Heart right ventricle (tissue), 16 donors: ENCODE measurements around the gene SARS1. TPM values are rescaled to one million over a fixed set of nuclear protein-coding genes. Genes with fewer than 3 reads are reported as not detected.

Experiments used
- ATAC-seq, 8 donors: fragments of 200-7000 bp; cut with Tn5 transposase; one replicate each; pipeline ENCODE4 v1.9.1; 2020; ENCODE audit warnings: mild to moderate bottlenecking in 8 of 8, moderate library complexity in 8 of 8, moderate number of reproducible peaks in 1 of 8
- DNase-seq, 2 donors: peaks; one replicate each; pipeline ENCODE4 v3.0.0-alpha.2; 2020
- H3K27ac ChIP-seq, 10 donors: fragments of 200-600 bp; sonication (generic) in 2 of 10; one replicate each; pipeline versions ENCODE4 v1.5.0 to v1.8.0; 2020 to 2022; ENCODE audit warnings: mild to moderate bottlenecking in 3 of 10
- H3K27me3 ChIP-seq, 7 donors: fragments of 200-600 bp; one replicate each; pipeline ENCODE4 v1.8.0; 2021 to 2022; ENCODE audit warnings: mild to moderate bottlenecking in 2 of 7
- H3K36me3 ChIP-seq, 9 donors: fragments of 200-600 bp; sonication (generic) in 1 of 9; one replicate each; pipeline versions ENCODE4 v1.5.0 to v1.8.0; 2020 to 2022; ENCODE audit warnings: mild to moderate bottlenecking in 2 of 9
- H3K4me1 ChIP-seq, 9 donors: fragments of 200-600 bp; sonication (generic) in 1 of 9; one replicate each; pipeline versions ENCODE4 v1.5.0 to v1.8.0; 2020 to 2022; ENCODE audit warnings: mild to moderate bottlenecking in 4 of 9
- H3K4me3 ChIP-seq, 10 donors: fragments of 200-600 bp; sonication (generic) in 2 of 10; one replicate each; pipeline versions ENCODE4 v1.5.0 to v1.8.0; 2020 to 2022; ENCODE audit warnings: mild to moderate bottlenecking in 7 of 10, moderate library complexity in 2 of 10
- H3K9me3 ChIP-seq, 11 donors: fragments of 200-600 bp in 10 of 11; sonication (generic) in 2 of 11; one replicate each; pipeline versions ENCODE4 v1.5.0 to v1.8.0; 2013 to 2022; ENCODE audit warnings: mild to moderate bottlenecking in 2 of 11, control low read depth in 1 of 11, moderate library complexity in 1 of 11
- CTCF ChIP-seq, 9 donors: fragments of 200-600 bp; sonication (generic) in 2 of 9; IDR thresholded peaks; one replicate each; pipeline versions ENCODE4 v1.5.0 to v1.8.0; 2021 to 2022; ENCODE audit warnings: antibody characterized with exemption in 9 of 9, mild to moderate bottlenecking in 5 of 9, moderate library complexity in 1 of 9
- WGBS, 2 donors: extraction: QIAGEN DNeasy Blood & Tissue Kit; methylation state at CpG; one replicate each; pipeline ENCODE4 v1.1.7; 2013; ENCODE audit warnings: inconsistent platforms in 1 of 2; 5-methylcytosine and 5-hydroxymethylcytosine counted together
- intact Hi-C, 10 donors: fragments of 100-400 bp; cut with DNase I; formaldehyde crosslinking; loops; one replicate each; pipeline versions ENCODE4 v1.11.1 to v1.14.2; 2022
- polyA plus RNA-seq, 2 donors: library from polyadenylated mRNA; stranded (reverse); fragments of 200-250 nt; gene quantifications; one replicate each; pipeline ENCODE4 v1.2.3, GENCODE V29; 2013
- total RNA-seq, 10 donors: library from RNA; stranded (reverse); fragmentation: NEBNext Ultra II Directional in 3 of 10; extraction: Animal tissue kit (Norgen Biotek cat#: 25700) in 3 of 10; gene quantifications; one replicate each; pipeline versions ENCODE4 v1.2.1 to v1.2.4, GENCODE V29; 2021 to 2023
- donor health status: Arrhythmogenic right ventricular cardiomyopathy.
- donor health status: ischemic (EF 13 %, LVEDD 7.1; RV severe dilation, severe dysfunction).
- donor health status: healthy with polysubstance abuse.
- donor health status: DM: no; HTN: yes; CAD: no.
- donor health status: DM: no; HTN: no; CAD: no.
- donor health status: ischemic (EF 25% LVEDD 6.9; RV normal size, moderate dysfunction).
- donor health status: ischemic (EF 25% LVEDD 5.7; RV mildly dilated, moderate dysfunction).
- donor health status: healthy.
- donor health status: DM: yes; HTN: yes; CAD: no.
- donor health status: Ischemic cardiomyopathy.
- donor health status: ischemic (EF 35%, LVEDD 5.7; RV mildly dilated, moderate dysfunction).
- donor health status: nonischemic (EF 11% LVEDD 7.7; RV severe dilation, severe dysfunction).
- donor health status: DM: yes; HTN: yes; CAD: no.
- donor health status: PGD.
- donor health status: ischemic (EF 29% LVEDD 5.4; RV normal size, mild dysfunction).
- donor health status: nonischemic (EF 23%, LVEDD 6.1; RV moderate dilation, normal function).

The SARS1 gene
- total and polyA plus RNA-seq, 12 donors = 38.3 to 153 (median 99.2) TPM

GRCh38 chr1:109181807-109182163 is 31.9 kb upstream of the SARS1 start:
- H3K27ac ChIP-seq = no peak overlapping the region
- WGBS, 2 donors = 66 to 78% methylated on average over 4 of the region's 4 CpGs
- H3K27me3 ChIP-seq = no peaks in the 10 kb centered on the region
- no peaks in the 10 kb centered on the region for H3K36me3 ChIP-seq
- H3K4me3 ChIP-seq = no peak overlapping the region
- no peak for ATAC-seq
- no peaks in the 10 kb centered on the region for H3K9me3 ChIP-seq
- no peak for TF ChIP-seq CTCF (IDR thresholded peaks at IDR 0.05)
- H3K4me1 ChIP-seq = peaks cover 0 to 11% (median 2%) of the 10 kb centered on the region in 9 donors
- intact Hi-C loops = no loop called here
- no peak for DNase-seq

GRCh38 chr1:109183058-109183738 is 30.5 kb upstream of the SARS1 start:
- Histone ChIP-seq H3K4me3 (no peak overlapping the region), H3K27me3 (no peaks in the 10 kb centered on the region), H3K9me3 (no peaks in the 10 kb centered on the region), H3K36me3 (no peaks in the 10 kb centered on the region), H3K27ac (no peak overlapping the region), H3K4me1 (peaks cover 0 to 15% (median 3%) of the 10 kb centered on the region in 9 donors)
- 80 to 83% methylated on average over 3 of the region's 3 CpGs for WGBS, 2 donors
- ATAC-seq (no peak), DNase-seq (no peak)
- no peak for TF ChIP-seq CTCF (IDR thresholded peaks at IDR 0.05)
- intact Hi-C loops = no loop called here

GRCh38 chr1:109184687-109185086 is 29.0 kb upstream of the SARS1 start:
- 88 to 92% methylated on average over 7 of the region's 7 CpGs for WGBS, 2 donors
- DNase-seq (no peak), ATAC-seq (peak in 1 of 8 donors; percentile 35)
- no peak for TF ChIP-seq CTCF (IDR thresholded peaks at IDR 0.05)
- Histone ChIP-seq H3K4me3 (no peak overlapping the region), H3K27me3 (no peaks in the 10 kb centered on the region), H3K36me3 (no peaks in the 10 kb centered on the region), H3K9me3 (no peaks in the 10 kb centered on the region), H3K27ac (peak overlapping the region in 1 of 10 donors; percentile 47), H3K4me1 (peaks cover 0 to 15% (median 3%) of the 10 kb centered on the region in 9 donors)
- intact Hi-C loops = no loop called here

GRCh38 chr1:109185357-109185756 is 28.4 kb upstream of the SARS1 start:
- no peak for ATAC-seq

More at GRCh38 chr1:109185357-109185756, 28.4 kb upstream of the SARS1 start:
- 84 to 90% methylated on average over 8 of the region's 8 CpGs for WGBS, 2 donors
- TF ChIP-seq CTCF (IDR thresholded peaks at IDR 0.05) = no peak
- DNase-seq = no peak
- intact Hi-C loops = no loop called here
- peaks cover 0 to 15% (median 3%) of the 10 kb centered on the region in 9 donors for H3K4me1 ChIP-seq
- no peaks in the 10 kb centered on the region for H3K27me3 ChIP-seq
- peak overlapping the region in 1 of 10 donors; percentile 47 for H3K27ac ChIP-seq
- no peaks in the 10 kb centered on the region for H3K9me3 ChIP-seq
- H3K4me3 ChIP-seq = no peak overlapping the region
- no peaks in the 10 kb centered on the region for H3K36me3 ChIP-seq
